ENCODE results near the gene TCF12.

TCF12 gene

DNA sequence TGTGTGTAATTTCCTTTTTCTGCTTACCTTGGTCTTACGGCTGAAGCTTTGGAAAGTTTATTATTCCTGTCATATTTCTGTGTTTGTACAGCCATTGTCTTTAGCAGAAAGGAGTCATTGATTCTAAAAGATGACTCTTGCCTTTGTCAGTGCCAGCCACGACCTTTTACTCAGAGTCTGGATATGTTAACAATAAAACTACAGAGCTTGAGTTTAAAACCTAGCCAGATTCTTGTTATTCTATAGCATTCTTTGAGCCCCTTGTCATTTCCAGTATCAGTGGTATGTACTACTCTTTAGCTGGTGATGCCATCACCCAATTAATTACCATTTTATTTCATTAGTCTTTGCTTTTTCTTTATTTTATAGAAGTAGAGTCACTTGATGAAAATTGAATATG, 142.4 kb downstream of the TCF12 start:
- no peaks in the 10 kb centered on the region for H3K9me2 ChIP-seq (replicated peaks; ENCODE audit: low read depth, low read length)
- H3K4me1 ChIP-seq (ENCODE audit: insufficient read depth, low read length, poor library complexity, severe bottlenecking) = no peaks in the 10 kb centered on the region
- TF ChIP-seq, protein P1, sequence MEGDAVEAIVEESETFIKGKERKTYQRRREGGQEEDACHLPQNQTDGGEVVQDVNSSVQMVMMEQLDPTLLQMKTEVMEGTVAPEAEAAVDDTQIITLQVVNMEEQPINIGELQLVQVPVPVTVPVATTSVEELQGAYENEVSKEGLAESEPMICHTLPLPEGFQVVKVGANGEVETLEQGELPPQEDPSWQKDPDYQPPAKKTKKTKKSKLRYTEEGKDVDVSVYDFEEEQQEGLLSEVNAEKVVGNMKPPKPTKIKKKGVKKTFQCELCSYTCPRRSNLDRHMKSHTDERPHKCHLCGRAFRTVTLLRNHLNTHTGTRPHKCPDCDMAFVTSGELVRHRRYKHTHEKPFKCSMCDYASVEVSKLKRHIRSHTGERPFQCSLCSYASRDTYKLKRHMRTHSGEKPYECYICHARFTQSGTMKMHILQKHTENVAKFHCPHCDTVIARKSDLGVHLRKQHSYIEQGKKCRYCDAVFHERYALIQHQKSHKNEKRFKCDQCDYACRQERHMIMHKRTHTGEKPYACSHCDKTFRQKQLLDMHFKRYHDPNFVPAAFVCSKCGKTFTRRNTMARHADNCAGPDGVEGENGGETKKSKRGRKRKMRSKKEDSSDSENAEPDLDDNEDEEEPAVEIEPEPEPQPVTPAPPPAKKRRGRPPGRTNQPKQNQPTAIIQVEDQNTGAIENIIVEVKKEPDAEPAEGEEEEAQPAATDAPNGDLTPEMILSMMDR (conservative IDR thresholded peaks at IDR 0.05; ENCODE audit: low read length) = no peak
- no peak for TF ChIP-seq EZH2phosphoT487 (IDR thresholded peaks at IDR 0.05; ENCODE audit: borderline replicate concordance)
- H3F3A ChIP-seq (ENCODE audit: low read depth) = no peaks in the 10 kb centered on the region
- no peak overlapping the region for H3K4me2 ChIP-seq (ENCODE audit: low read depth, low read length, poor library complexity, severe bottlenecking)
- no peaks in the 10 kb centered on the region for H3K27me3 ChIP-seq (ENCODE audit: insufficient read depth, low read length, poor library complexity, severe bottlenecking)
- peaks cover 22% of the 10 kb centered on the region for H4K20me1 ChIP-seq (ENCODE audit: insufficient read depth, low read length, poor library complexity, severe bottlenecking)
- H3K9me3 ChIP-seq (ENCODE audit: insufficient read depth, low read depth, low read length) = no peaks in the 10 kb centered on the region
- H3K36me3 ChIP-seq (ENCODE audit: insufficient read depth, low read length) = 0 out of 2 replicates have a peak, but pooled peaks cover 3% of the 10 kb centered on the region
- no peak overlapping the region for H3K9ac ChIP-seq (ENCODE audit: low read depth, low read length, poor library complexity, severe bottlenecking)
- no peak overlapping the region for H2AFZ ChIP-seq (ENCODE audit: low read length)
- H3K79me2 ChIP-seq (ENCODE audit: insufficient read depth, low read length) = peaks cover 58% of the 10 kb centered on the region
- no peak overlapping the region for H3K4me3 ChIP-seq (ENCODE audit: low read length, poor library complexity, severe bottlenecking)

DNA sequence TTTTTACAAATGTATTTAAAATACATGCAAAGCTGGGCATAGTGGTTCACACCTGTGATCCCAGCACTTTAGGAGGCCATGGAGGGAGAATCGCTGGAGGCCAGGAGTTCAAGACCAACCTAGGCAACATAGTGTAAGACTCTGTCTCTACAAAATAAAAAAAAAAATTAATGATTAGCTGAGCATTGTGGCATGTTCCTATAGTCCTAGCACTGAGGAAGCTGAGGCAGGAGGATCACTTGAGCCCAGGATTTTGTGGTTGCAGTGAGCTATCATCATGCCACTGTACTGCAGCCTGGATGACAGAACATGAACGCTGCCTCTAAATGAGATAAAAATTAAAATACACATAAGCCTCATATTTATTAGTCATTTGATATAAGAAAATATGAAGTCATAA, 142.8 kb downstream of the TCF12 start:
- Histone ChIP-seq H3K4me2 (ENCODE audit: low read depth, low read length, poor library complexity, severe bottlenecking) (no peak overlapping the region), H3K27me3 (ENCODE audit: insufficient read depth, low read length, poor library complexity, severe bottlenecking) (no peaks in the 10 kb centered on the region), H3F3A (ENCODE audit: low read depth) (no peaks in the 10 kb centered on the region), H3K9ac (ENCODE audit: low read depth, low read length, poor library complexity, severe bottlenecking) (no peak overlapping the region), H3K9me3 (ENCODE audit: insufficient read depth, low read depth, low read length) (no peaks in the 10 kb centered on the region), H2AFZ (ENCODE audit: low read length) (no peak overlapping the region), H4K20me1 (ENCODE audit: insufficient read depth, low read length, poor library complexity, severe bottlenecking) (peaks cover 22% of the 10 kb centered on the region), H3K79me2 (ENCODE audit: insufficient read depth, low read length) (peaks cover 55% of the 10 kb centered on the region), H3K4me1 (ENCODE audit: insufficient read depth, low read length, poor library complexity, severe bottlenecking) (no peaks in the 10 kb centered on the region), H3K9me2 (replicated peaks; ENCODE audit: low read depth, low read length) (no peaks in the 10 kb centered on the region), H3K4me3 (ENCODE audit: low read length, poor library complexity, severe bottlenecking) (no peak overlapping the region), H3K36me3 (ENCODE audit: insufficient read depth, low read length) (0 out of 2 replicates have a peak, but pooled peaks cover 3% of the 10 kb centered on the region)
- TF ChIP-seq, protein P1 (conservative IDR thresholded peaks at IDR 0.05; ENCODE audit: low read length) = no peak
- no peak for TF ChIP-seq EZH2phosphoT487 (IDR thresholded peaks at IDR 0.05; ENCODE audit: borderline replicate concordance)

DNA sequence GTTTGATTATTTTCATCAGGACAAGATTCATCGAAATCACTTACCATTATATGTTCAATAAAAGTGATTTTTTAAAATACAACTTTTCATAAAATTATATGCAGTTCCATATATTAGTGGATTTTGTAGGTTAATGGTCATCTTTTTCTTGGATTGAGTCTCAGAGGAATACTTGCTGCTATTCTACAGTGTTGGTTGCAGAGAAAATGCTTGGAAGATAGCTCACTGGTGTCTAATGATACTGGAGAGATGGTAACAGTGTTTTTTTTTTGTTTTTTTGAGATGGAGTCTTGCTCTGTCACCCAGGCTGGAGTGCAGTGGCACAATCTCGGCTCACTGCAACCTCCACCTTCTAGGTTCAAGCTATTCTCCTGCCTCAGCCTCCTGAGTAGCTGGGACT, 143.3 kb downstream of the TCF12 start:
- Histone ChIP-seq H3K4me1 (ENCODE audit: insufficient read depth, low read length, poor library complexity, severe bottlenecking) (no peaks in the 10 kb centered on the region), H3K9me3 (ENCODE audit: insufficient read depth, low read depth, low read length) (no peaks in the 10 kb centered on the region), H3K36me3 (ENCODE audit: insufficient read depth, low read length) (peaks cover 5% of the 10 kb centered on the region; the same call in 1 of the 2 replicates), H3K9ac (ENCODE audit: low read depth, low read length, poor library complexity, severe bottlenecking) (no peak overlapping the region), H3K9me2 (replicated peaks; ENCODE audit: low read depth, low read length) (no peaks in the 10 kb centered on the region), H3K27me3 (ENCODE audit: insufficient read depth, low read length, poor library complexity, severe bottlenecking) (no peaks in the 10 kb centered on the region), H3F3A (ENCODE audit: low read depth) (no peaks in the 10 kb centered on the region), H4K20me1 (ENCODE audit: insufficient read depth, low read length, poor library complexity, severe bottlenecking) (peaks cover 22% of the 10 kb centered on the region), H3K4me3 (ENCODE audit: low read length, poor library complexity, severe bottlenecking) (no peak overlapping the region), H3K4me2 (ENCODE audit: low read depth, low read length, poor library complexity, severe bottlenecking) (no peak overlapping the region), H2AFZ (ENCODE audit: low read length) (no peak overlapping the region), H3K79me2 (ENCODE audit: insufficient read depth, low read length) (peaks cover 55% of the 10 kb centered on the region)
- no peak for TF ChIP-seq EZH2phosphoT487 (IDR thresholded peaks at IDR 0.05; ENCODE audit: borderline replicate concordance)
- TF ChIP-seq, protein P1 (conservative IDR thresholded peaks at IDR 0.05; ENCODE audit: low read length) = no peak
